H1 (cell line): Measurements from ENCODE around the gene FBXL16. TPM values are rescaled to one million over a fixed set of nuclear protein-coding genes. Genes with fewer than 3 reads are reported as not detected.
A peak's percentile ranks its signal among the peaks of the same experiment; 100 is the strongest.

Source experiments
- CTCF ChIA-PET: fragments of 300-600 bp; sonication (Branson Sonifier 250); formaldehyde crosslinking; loops from one replicate; lab custom pipeline; 2021; ENCODE audit not compliant: partially characterized antibody; lab: Charles Lee
- POLR2A ChIA-PET: fragments of 300-600 bp; sonication (Branson Sonifier 250); formaldehyde crosslinking; loops from one replicate; lab custom pipeline; 2021; ENCODE audit warnings: inconsistent platforms; ENCODE audit not compliant: partially characterized antibody; lab: Charles Lee
- DNase-seq, 2 experiments: peaks; one replicate each; pipeline versions ENCODE4 v3.0.0 to v3.0.0-alpha.2; 2010 to 2022; ENCODE audit warnings: low spot score in 2 of 2, low read depth in 1 of 2, mixed read lengths in 1 of 2
- FAIRE-seq: peaks from 2 replicates; lab custom pipeline; 2011; peaks lifted over from hg19 to GRCh38; lab: Jason Lieb, UNC
- H2AFZ ChIP-seq: 2 replicates; pipeline ENCODE4 v1.8.1; 2012; ENCODE audit warnings: low read length, inconsistent platforms
- H2AK5ac ChIP-seq: 2 replicates; pipeline ENCODE4 v1.6.1; 2013; ENCODE audit warnings: low read depth, low read length
- H2BK120ac ChIP-seq: replicated peaks from 2 replicates; pipeline ENCODE3; 2013; ENCODE audit warnings: low read depth, low read length, inconsistent platforms
- H2BK12ac ChIP-seq: 2 replicates; pipeline ENCODE4 v1.6.1; 2013; ENCODE audit warnings: low read depth, low read length
- H2BK15ac ChIP-seq: 2 replicates; pipeline ENCODE4 v1.6.1; 2013; ENCODE audit warnings: low read length
- H2BK20ac ChIP-seq: 2 replicates; pipeline ENCODE4 v1.6.1; 2013; ENCODE audit warnings: low read length
- H2BK5ac ChIP-seq: 2 replicates; pipeline ENCODE4 v1.6.1; 2013; ENCODE audit warnings: low read depth, low read length
- H3K14ac ChIP-seq: 2 replicates; pipeline ENCODE4 v1.6.1; 2013; ENCODE audit warnings: inconsistent platforms; ENCODE audit not compliant: insufficient read length
- H3K18ac ChIP-seq: 2 replicates; pipeline ENCODE4 v1.6.1; 2013; ENCODE audit warnings: low read length; ENCODE audit errors: extremely low read depth
- H3K23ac ChIP-seq: 2 replicates; pipeline ENCODE4 v1.6.1; 2013; ENCODE audit warnings: inconsistent platforms; ENCODE audit not compliant: insufficient read length
- H3K23me2 ChIP-seq: 2 replicates; pipeline ENCODE4 v1.6.1; 2013; ENCODE audit warnings: low read depth, low read length
- H3K27ac ChIP-seq: 2 replicates; pipeline ENCODE4 v1.6.1; 2011; ENCODE audit warnings: low read depth, low read length, inconsistent platforms
- H3K27me3 ChIP-seq, 4 experiments: replicated peaks in 1 of 4; 1 replicate in 1 of 4; 2 replicates in 3 of 4; pipeline versions ENCODE4 v1.6.1 to v1.8.1; 2011 to 2013; ENCODE audit warnings: low read length in 3 of 4, mild to moderate bottlenecking in 3 of 4, inconsistent platforms in 2 of 4, mixed read lengths in 2 of 4, moderate library complexity in 1 of 4; ENCODE audit not compliant: control insufficient read depth in 3 of 4, insufficient read depth in 3 of 4; ENCODE audit errors: extremely low read depth in 1 of 4
- H3K36me3 ChIP-seq, 4 experiments: 2 replicates each; pipeline versions ENCODE4 v1.6.1 to v1.8.1; 2011 to 2013; ENCODE audit warnings: mild to moderate bottlenecking in 4 of 4, low read length in 3 of 4, moderate library complexity in 2 of 4, control low read depth in 1 of 4, inconsistent platforms in 1 of 4; ENCODE audit not compliant: insufficient read depth in 4 of 4, control insufficient read depth in 2 of 4
- H3K4ac ChIP-seq: replicated peaks from 2 replicates; pipeline ENCODE3; 2013; ENCODE audit warnings: low read length, low read depth, mixed read lengths, inconsistent platforms; ENCODE audit not compliant: insufficient read length
- H3K4me1 ChIP-seq, 4 experiments: replicated peaks in 1 of 4; 1 replicate in 1 of 4; 2 replicates in 3 of 4; pipeline versions ENCODE4 v1.6.1 to v1.8.1; 2011 to 2013; ENCODE audit warnings: low read length in 3 of 4, inconsistent platforms in 2 of 4, mixed read lengths in 1 of 4; ENCODE audit not compliant: insufficient read depth in 4 of 4, control insufficient read depth in 3 of 4
- H3K4me2 ChIP-seq, 2 experiments: 2 replicates each; pipeline versions ENCODE4 v1.6.1 to v1.8.1; 2011 to 2013; ENCODE audit warnings: low read depth in 2 of 2, low read length in 2 of 2, control low read depth in 1 of 2, inconsistent platforms in 1 of 2, mild to moderate bottlenecking in 1 of 2; ENCODE audit not compliant: insufficient read depth in 1 of 2
- H3K4me3 ChIP-seq, 4 experiments: fragments of 200-600, 300-600 bp in 1 of 4; sonication (generic), shearing (Covaris generic), sonication (Bioruptor Twin) in 1 of 4; 2 replicates each; pipeline versions ENCODE4 v1.5.1 to v1.8.1; 2011 to 2016; ENCODE audit warnings: low read length in 4 of 4, low read depth in 3 of 4, control low read depth in 2 of 4, inconsistent platforms in 2 of 4, mild to moderate bottlenecking in 2 of 4, mixed read lengths in 1 of 4, moderate library complexity in 1 of 4; ENCODE audit not compliant: insufficient read depth in 2 of 4; ENCODE audit errors: extremely low read depth in 1 of 4
- H3K56ac ChIP-seq: replicated peaks from 2 replicates; pipeline ENCODE3; 2013; ENCODE audit warnings: low read depth, mild to moderate bottlenecking, mixed read lengths, low read length, inconsistent platforms; ENCODE audit not compliant: insufficient read length
- H3K79me1 ChIP-seq: 2 replicates; pipeline ENCODE4 v1.6.1; 2013; ENCODE audit warnings: low read depth, low read length, control low read depth
- H3K79me2 ChIP-seq, 2 experiments: 2 replicates each; pipeline versions ENCODE4 v1.6.1 to v1.8.1; 2012 to 2013; ENCODE audit warnings: low read length in 2 of 2, mild to moderate bottlenecking in 2 of 2, inconsistent platforms in 1 of 2; ENCODE audit not compliant: insufficient read depth in 2 of 2, control insufficient read depth in 1 of 2
- H3K9ac ChIP-seq, 4 experiments: replicated peaks in 1 of 4; 1 replicate in 1 of 4; 2 replicates in 3 of 4; pipeline versions ENCODE4 v1.6.1 to v1.8.1; 2011 to 2013; ENCODE audit warnings: low read depth in 3 of 4, low read length in 3 of 4, control low read depth in 2 of 4, mild to moderate bottlenecking in 2 of 4, moderate library complexity in 2 of 4, inconsistent platforms in 1 of 4; ENCODE audit errors: extremely low read depth in 1 of 4
- H3K9me3 ChIP-seq, 2 experiments: 2 replicates each; pipeline versions ENCODE4 v1.6.1 to v1.8.1; 2012 to 2013; ENCODE audit warnings: mild to moderate bottlenecking in 2 of 2, moderate library complexity in 2 of 2, control low read depth in 1 of 2, inconsistent platforms in 1 of 2, low read depth in 1 of 2, low read length in 1 of 2, mixed read lengths in 1 of 2; ENCODE audit not compliant: insufficient read depth in 2 of 2
- H4K20me1 ChIP-seq, 2 experiments: replicated peaks in 1 of 2; 2 replicates each; pipeline versions ENCODE3 to v1.8.1; 2011 to 2013; ENCODE audit warnings: inconsistent platforms in 2 of 2, low read length in 2 of 2, mild to moderate bottlenecking in 1 of 2; ENCODE audit not compliant: insufficient read depth in 2 of 2, control insufficient read depth in 1 of 2
- H4K5ac ChIP-seq: 2 replicates; pipeline ENCODE4 v1.6.1; 2013; ENCODE audit warnings: low read length, low read depth, mixed read lengths, inconsistent platforms; ENCODE audit not compliant: insufficient read length
- H4K8ac ChIP-seq: 2 replicates; pipeline ENCODE4 v1.8.0; 2013; ENCODE audit warnings: mild to moderate bottlenecking, moderate library complexity, low read length, inconsistent platforms; ENCODE audit not compliant: insufficient read depth; ENCODE audit errors: extremely low read depth
- H4K91ac ChIP-seq: replicated peaks from 2 replicates; pipeline ENCODE3; 2013; ENCODE audit warnings: low read length, mixed read lengths, inconsistent platforms; ENCODE audit not compliant: insufficient read length
- RAD21 ChIP-seq, 2 experiments: IDR thresholded peaks in 1 of 2; conservative IDR thresholded peaks in 1 of 2; 2 replicates each; pipeline ENCODE4 v1.6.1; 2011; ENCODE audit warnings: low read depth in 2 of 2, low read length in 2 of 2, improper control_type of control experiment in 1 of 2, inconsistent platforms in 1 of 2, mild to moderate bottlenecking in 1 of 2, moderate library complexity in 1 of 2
- RXRA ChIP-seq: IDR thresholded peaks from 2 replicates; pipeline ENCODE4 v1.6.1; 2011; ENCODE audit warnings: low read depth, mild to moderate bottlenecking, low read length, moderate library complexity; ENCODE audit not compliant: insufficient read depth
- WGBS, 2 experiments: shearing (Covaris generic) in 1 of 2; methylation state at CpG; one replicate each; pipeline versions ENCODE4 v1.1.6 to v1.1.7; 2013 to 2015; ENCODE audit warnings: low lambda C conversion rate in 2 of 2, mixed read lengths in 2 of 2, inconsistent platforms in 1 of 2, low coverage in 1 of 2, missing lambda C conversion rate in 1 of 2; ENCODE audit not compliant: insufficient replicate concordance in 2 of 2, insufficient coverage in 1 of 2, insufficient read length in 1 of 2; ENCODE audit errors: extremely low coverage in 1 of 2, missing lambda C conversion rate in 1 of 2; 5-methylcytosine and 5-hydroxymethylcytosine counted together
- polyA plus RNA-seq, 7 experiments: library from polyadenylated mRNA; depleted of rRNA in 3 of 7; stranded (reverse) in 5 of 7; unstranded in 2 of 7; fragments of >200 nt in 5 of 7; fragments of 200-250 nt in 2 of 7; gene quantifications; 1 replicate in 5 of 7; 2 replicates in 1 of 7; 4 replicates in 1 of 7; pipeline versions ENCODE4 v1.2.1 to v1.2.3, GENCODE V29; 2011 to 2013; ENCODE audit warnings: missing spikeins in 2 of 7, mixed read lengths in 2 of 7
- total RNA-seq: library from RNA; stranded (reverse); fragmentation: NEBNext Ultra II Directional; extraction: Animal tissue kit (Norgen Biotek cat#: 25700); gene quantifications from 2 replicates; pipeline ENCODE4 v1.2.1, GENCODE V29; 2021
- TF ChIP-seq, protein P1 (sequence below), 3 experiments: IDR thresholded peaks; 1 replicate in 2 of 3; 2 replicates in 1 of 3; pipeline versions ENCODE4 v1.5.1 to v1.6.1; 2011; ENCODE audit warnings: low read length in 3 of 3, mild to moderate bottlenecking in 3 of 3, inconsistent platforms in 2 of 3, low read depth in 1 of 3, moderate library complexity in 1 of 3; ENCODE audit not compliant: insufficient read depth in 1 of 3; ENCODE audit errors: control extremely low read depth in 1 of 3

FBXL16 gene
- total and polyA plus RNA-seq, 2 of the 8 experiments (the other 6 are each of a cell fraction or from before 2014, with no cell fraction given) = 12.5 to 12.8 TPM

DNA sequence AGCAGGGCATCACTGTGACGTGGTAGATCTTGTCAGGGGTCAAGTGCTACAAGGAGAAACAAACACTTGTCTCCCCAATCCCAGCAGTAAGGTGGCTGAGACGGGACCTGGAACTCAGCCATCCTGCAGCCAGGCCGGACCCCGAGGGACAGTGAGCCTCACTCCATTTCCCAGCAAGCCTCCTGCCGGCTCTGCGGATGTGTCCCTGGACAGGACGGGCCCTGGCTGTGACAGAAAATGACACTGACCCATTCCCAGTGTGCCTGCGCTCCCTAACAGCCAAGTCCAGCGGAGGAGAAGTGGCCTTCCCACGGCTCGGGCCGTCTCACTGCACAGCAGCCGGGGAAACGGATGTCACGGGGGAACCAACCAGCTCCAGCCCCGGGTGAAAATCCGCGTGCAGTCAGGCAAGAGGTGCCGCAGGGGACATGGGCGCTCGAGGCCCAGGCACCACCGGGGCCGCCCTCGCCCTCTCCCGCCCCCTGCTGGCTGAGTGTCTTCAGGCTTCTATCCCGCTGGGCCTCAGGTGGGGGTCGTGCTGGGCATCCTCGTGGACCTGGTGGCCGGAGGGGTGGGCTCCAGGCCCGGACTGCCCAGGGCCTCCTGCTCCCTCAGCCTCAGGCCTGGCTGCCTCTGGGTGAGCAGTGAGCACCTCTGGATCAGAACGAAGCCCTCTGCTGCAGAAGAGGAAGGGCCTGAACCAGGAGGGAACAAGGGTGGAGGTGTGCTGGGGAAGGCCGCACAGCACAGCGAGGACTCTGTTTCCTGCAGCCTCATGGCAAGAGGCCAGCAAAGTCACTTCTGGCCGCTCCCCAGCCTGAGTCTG is 28.0 kb upstream of the FBXL16 start:
- no peak overlapping the region for H3K18ac ChIP-seq
- 0 out of 2 replicates have a peak overlapping the region, but pooled peaks have one; percentile 60 for H2BK5ac ChIP-seq
- H2BK120ac ChIP-seq = no peak overlapping the region
- no peak overlapping the region for H2BK20ac ChIP-seq
- TF ChIP-seq RXRA (no peak), RAD21 (IDR thresholded peaks at IDR 0.05 in 1 of 2, conservative IDR thresholded peaks at IDR 0.05 in 1 of 2; ENCODE audit: low read depth in 2 of 2, low read length in 2 of 2) (peak; percentile 25 to 37; a peak in 3 of 4 replicates)
- TF ChIP-seq, protein P1, sequence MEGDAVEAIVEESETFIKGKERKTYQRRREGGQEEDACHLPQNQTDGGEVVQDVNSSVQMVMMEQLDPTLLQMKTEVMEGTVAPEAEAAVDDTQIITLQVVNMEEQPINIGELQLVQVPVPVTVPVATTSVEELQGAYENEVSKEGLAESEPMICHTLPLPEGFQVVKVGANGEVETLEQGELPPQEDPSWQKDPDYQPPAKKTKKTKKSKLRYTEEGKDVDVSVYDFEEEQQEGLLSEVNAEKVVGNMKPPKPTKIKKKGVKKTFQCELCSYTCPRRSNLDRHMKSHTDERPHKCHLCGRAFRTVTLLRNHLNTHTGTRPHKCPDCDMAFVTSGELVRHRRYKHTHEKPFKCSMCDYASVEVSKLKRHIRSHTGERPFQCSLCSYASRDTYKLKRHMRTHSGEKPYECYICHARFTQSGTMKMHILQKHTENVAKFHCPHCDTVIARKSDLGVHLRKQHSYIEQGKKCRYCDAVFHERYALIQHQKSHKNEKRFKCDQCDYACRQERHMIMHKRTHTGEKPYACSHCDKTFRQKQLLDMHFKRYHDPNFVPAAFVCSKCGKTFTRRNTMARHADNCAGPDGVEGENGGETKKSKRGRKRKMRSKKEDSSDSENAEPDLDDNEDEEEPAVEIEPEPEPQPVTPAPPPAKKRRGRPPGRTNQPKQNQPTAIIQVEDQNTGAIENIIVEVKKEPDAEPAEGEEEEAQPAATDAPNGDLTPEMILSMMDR (IDR thresholded peaks at IDR 0.05; ENCODE audit: control extremely low read depth in 1 of 3, insufficient read depth in 1 of 3, low read depth in 1 of 3, low read length in 3 of 3) = peak in 2 of 3 experiments; percentile 65 to 68; a peak in 3 of 4 replicates
- H2BK12ac ChIP-seq = no peak overlapping the region
- no peak overlapping the region for H3K27ac ChIP-seq
- H2BK15ac ChIP-seq = no peak overlapping the region
- no peak overlapping the region for H3K4ac ChIP-seq
- H3K14ac ChIP-seq = no peak overlapping the region
- H3K27me3 ChIP-seq = no peaks in the 10 kb centered on the region
- H3K56ac ChIP-seq = no peak overlapping the region
- DNase-seq (peak in 1 of 2 experiments; percentile 84), FAIRE-seq (no peak)
- H3K4me1 ChIP-seq = peaks cover 0 to 2% (median 0%) of the 10 kb centered on the region in 4 experiments; a peak in 2 of 7 replicates
- H3K23ac ChIP-seq = no peak overlapping the region
- no peaks in the 10 kb centered on the region for H3K79me2 ChIP-seq
- ChIA-PET POLR2A (interaction anchor here (1.0 to 23.0 kb wide), 3 partner anchors 17 to 47 kb away, joined by 3 to 353 read pairs (median 5); partner anchors contain the start of genes ANTKMT, CCDC78, HAGHL and METRN), CTCF (interaction anchor here (0.7 to 35.8 kb wide), 10 partner anchors 3 to 378 kb away, joined by 3 to 977 read pairs (median 9); partner anchors contain the start of genes ANTKMT, CCDC78, CHTF18 and CIAO3)
- no peak overlapping the region for H3K4me3 ChIP-seq
- no peak overlapping the region for H3K4me2 ChIP-seq
- no peak overlapping the region for H2AK5ac ChIP-seq
- H2AFZ ChIP-seq = no peak overlapping the region
- WGBS, 2 experiments = 88% methylated on average over 27 of the region's 34 CpGs; no CpG with 5 or more reads in 1 of the 2 experiments
- peaks cover 2 to 11% of the 10 kb centered on the region in 2 experiments for H4K20me1 ChIP-seq
- H3K23me2 ChIP-seq = peaks cover 3% of the 10 kb centered on the region; the same call in 1 of the 2 replicates
- no peaks in the 10 kb centered on the region for H3K79me1 ChIP-seq
- H4K5ac ChIP-seq = no peak overlapping the region
- H3K36me3 ChIP-seq = peaks cover 0 to 3% (median 2%) of the 10 kb centered on the region in 4 experiments; a peak in 2 of 8 replicates
- H3K9ac ChIP-seq = no peak overlapping the region
- H4K8ac ChIP-seq = no peak overlapping the region; the same call in none of the 2 replicates
- no peak overlapping the region for H4K91ac ChIP-seq
- no peaks in the 10 kb centered on the region for H3K9me3 ChIP-seq
